MM.1S (cell line): Measurements from ENCODE around the gene MOCOS.

Experiments
- DNase-seq: peaks from one replicate; pipeline ENCODE4 v3.0.0-alpha.2; 2015
- H2AFZ ChIP-seq: fragments of 300-600 bp; sonication (generic); 2 replicates; pipeline ENCODE4 v1.6.0; 2016; ENCODE audit warnings: antibody characterized with exemption, low read length
- H3F3A ChIP-seq: fragments of 300-600 bp; sonication (generic); 2 replicates; pipeline ENCODE4 v1.6.1; 2016; ENCODE audit warnings: mild to moderate bottlenecking, antibody characterized with exemption, low read length, moderate library complexity, mixed read lengths; ENCODE audit not compliant: insufficient read depth
- H3K27ac ChIP-seq: fragments of 300-600 bp; sonication (generic); 2 replicates; pipeline ENCODE4 v1.5.1; 2016; ENCODE audit warnings: mild to moderate bottlenecking, low read length
- H3K27me3 ChIP-seq: fragments of 300-600 bp; sonication (generic); replicated peaks from 2 replicates; pipeline ENCODE4 v1.6.0; 2016; ENCODE audit warnings: low read length; ENCODE audit not compliant: insufficient read depth
- H3K36me3 ChIP-seq: fragments of 300-600 bp; sonication (generic); replicated peaks from 2 replicates; pipeline ENCODE4 v1.6.1; 2016; ENCODE audit warnings: mild to moderate bottlenecking, low read length, mixed read lengths; ENCODE audit not compliant: insufficient read depth
- H3K4me1 ChIP-seq: fragments of 300-600 bp; sonication (generic); 2 replicates; pipeline ENCODE4 v1.6.1; 2016; ENCODE audit warnings: low read length, mixed read lengths
- H3K4me2 ChIP-seq: fragments of 300-600 bp; sonication (generic); 2 replicates; pipeline ENCODE4 v1.6.0; 2016; ENCODE audit warnings: low read depth, low read length
- H3K4me3 ChIP-seq: fragments of 300-600 bp; sonication (generic); 2 replicates; pipeline ENCODE4 v1.5.1; 2016; ENCODE audit warnings: low read length, mixed read lengths
- H3K79me2 ChIP-seq: fragments of 300-600 bp; sonication (generic); 2 replicates; pipeline ENCODE4 v1.6.1; 2016; ENCODE audit warnings: mixed run types, low read length, mixed read lengths
- H3K9ac ChIP-seq: fragments of 300-600 bp; sonication (generic); 2 replicates; pipeline ENCODE4 v1.6.1; 2016; ENCODE audit warnings: low read length, mixed read lengths
- H3K9me2 ChIP-seq: fragments of 300-600 bp; sonication (generic); replicated peaks from 2 replicates; pipeline ENCODE4 v1.6.1; 2016; ENCODE audit warnings: mild to moderate bottlenecking, low read length, mixed read lengths; ENCODE audit not compliant: insufficient read depth
- H3K9me3 ChIP-seq: fragments of 300-600 bp; sonication (generic); replicated peaks from 2 replicates; pipeline ENCODE4 v1.6.1; 2016; ENCODE audit warnings: mild to moderate bottlenecking, low read length, mixed read lengths; ENCODE audit not compliant: insufficient read depth
- H4K20me1 ChIP-seq: fragments of 300-600 bp; sonication (generic); 2 replicates; pipeline ENCODE4 v1.6.1; 2016; ENCODE audit warnings: mild to moderate bottlenecking, low read length, moderate library complexity, mixed read lengths; ENCODE audit not compliant: insufficient read depth
- EZH2 ChIP-seq: fragments of 300-600 bp; sonication (generic); optimal IDR thresholded peaks from 2 replicates; pipeline ENCODE3; 2017; ENCODE audit warnings: low read depth, mild to moderate bottlenecking, antibody characterized with exemption, low read length, mixed read lengths
- EZH2phosphoT487 ChIP-seq: fragments of 300-600 bp; sonication (generic); IDR thresholded peaks from 2 replicates; pipeline ENCODE4 v1.6.1; 2018; ENCODE audit warnings: antibody characterized with exemption, low read length
- TF ChIP-seq, protein P1 (sequence below): fragments of 300-600 bp; sonication (generic); IDR thresholded peaks from 2 replicates; pipeline ENCODE4 v1.5.1; 2016; ENCODE audit warnings: antibody characterized with exemption, low read length, mixed read lengths

MOCOS gene

DNA sequence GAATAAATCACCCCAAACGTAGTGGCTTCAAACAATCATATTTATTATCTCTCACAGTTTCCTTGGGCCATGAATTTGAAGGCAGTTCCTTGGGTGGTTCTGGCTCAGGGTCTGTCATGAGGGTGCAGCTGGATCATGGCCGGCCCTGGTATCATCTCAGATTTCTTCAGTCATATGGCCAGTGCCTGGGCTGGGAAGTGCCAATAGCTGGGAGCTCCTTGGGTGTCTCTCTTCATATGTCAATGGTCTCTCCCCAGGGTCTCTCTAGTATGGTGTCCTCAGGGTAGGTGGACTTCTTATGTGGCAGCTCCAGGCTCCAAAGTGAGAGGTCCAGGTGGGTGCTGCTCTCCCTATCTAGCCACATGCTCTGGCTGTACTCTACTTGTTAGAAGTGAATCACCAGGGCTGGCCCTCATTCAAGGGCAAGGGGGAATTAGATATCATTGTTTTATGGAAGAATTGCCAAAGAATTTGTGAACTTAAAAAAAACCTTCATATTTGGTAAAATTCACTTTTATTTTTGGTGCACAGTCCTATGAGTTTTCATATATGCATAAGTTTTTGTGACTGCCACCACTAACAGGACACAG is 125.6 kb downstream of the MOCOS start:
- Histone ChIP-seq H3K27ac (no peak overlapping the region), H3K4me2 (no peak overlapping the region), H3K4me1 (no peaks in the 10 kb centered on the region), H3K9ac (no peak overlapping the region), H3K9me2 (no peaks in the 10 kb centered on the region), H3K9me3 (no peaks in the 10 kb centered on the region), H2AFZ (no peak overlapping the region), H4K20me1 (no peaks in the 10 kb centered on the region), H3F3A (no peaks in the 10 kb centered on the region), H3K79me2 (no peaks in the 10 kb centered on the region), H3K36me3 (no peaks in the 10 kb centered on the region), H3K27me3 (no peaks in the 10 kb centered on the region), H3K4me3 (no peak overlapping the region)
- DNase-seq: no peak
- TF ChIP-seq EZH2phosphoT487 (no peak), EZH2 (no peak)
- TF ChIP-seq, protein P1, sequence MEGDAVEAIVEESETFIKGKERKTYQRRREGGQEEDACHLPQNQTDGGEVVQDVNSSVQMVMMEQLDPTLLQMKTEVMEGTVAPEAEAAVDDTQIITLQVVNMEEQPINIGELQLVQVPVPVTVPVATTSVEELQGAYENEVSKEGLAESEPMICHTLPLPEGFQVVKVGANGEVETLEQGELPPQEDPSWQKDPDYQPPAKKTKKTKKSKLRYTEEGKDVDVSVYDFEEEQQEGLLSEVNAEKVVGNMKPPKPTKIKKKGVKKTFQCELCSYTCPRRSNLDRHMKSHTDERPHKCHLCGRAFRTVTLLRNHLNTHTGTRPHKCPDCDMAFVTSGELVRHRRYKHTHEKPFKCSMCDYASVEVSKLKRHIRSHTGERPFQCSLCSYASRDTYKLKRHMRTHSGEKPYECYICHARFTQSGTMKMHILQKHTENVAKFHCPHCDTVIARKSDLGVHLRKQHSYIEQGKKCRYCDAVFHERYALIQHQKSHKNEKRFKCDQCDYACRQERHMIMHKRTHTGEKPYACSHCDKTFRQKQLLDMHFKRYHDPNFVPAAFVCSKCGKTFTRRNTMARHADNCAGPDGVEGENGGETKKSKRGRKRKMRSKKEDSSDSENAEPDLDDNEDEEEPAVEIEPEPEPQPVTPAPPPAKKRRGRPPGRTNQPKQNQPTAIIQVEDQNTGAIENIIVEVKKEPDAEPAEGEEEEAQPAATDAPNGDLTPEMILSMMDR: no peak

DNA sequence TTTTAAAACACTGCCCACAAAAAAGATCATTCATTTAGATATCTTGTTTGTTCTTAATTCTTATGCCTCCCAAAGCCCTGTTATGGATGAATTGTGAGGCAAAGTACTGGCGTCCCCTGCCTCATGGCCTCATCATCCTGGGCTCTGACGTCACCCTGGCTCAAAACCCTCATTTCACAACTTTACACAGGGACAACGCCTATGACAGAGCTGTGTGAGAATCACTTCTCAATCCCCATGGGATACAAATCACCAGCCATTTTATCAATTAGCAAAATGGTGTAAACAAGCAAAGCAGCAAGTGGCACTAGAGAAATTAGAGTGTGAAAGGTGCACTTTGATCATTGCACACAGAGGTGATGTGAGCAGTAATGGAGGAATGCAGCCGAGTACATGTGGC is 126.8 kb downstream of the MOCOS start:
- H3K36me3 ChIP-seq: no peaks in the 10 kb centered on the region
- H3K27me3 ChIP-seq: no peaks in the 10 kb centered on the region
- no peaks in the 10 kb centered on the region for H3K9me3 ChIP-seq
- no peak overlapping the region for H2AFZ ChIP-seq
- DNase-seq: no peak
- H3K4me1 ChIP-seq: no peaks in the 10 kb centered on the region
- H3K4me3 ChIP-seq: no peak overlapping the region
- no peaks in the 10 kb centered on the region for H3F3A ChIP-seq
- no peak overlapping the region for H3K4me2 ChIP-seq
- H4K20me1 ChIP-seq: no peaks in the 10 kb centered on the region
- H3K9ac ChIP-seq: no peak overlapping the region
- H3K27ac ChIP-seq: no peak overlapping the region
- H3K79me2 ChIP-seq: no peaks in the 10 kb centered on the region
- no peaks in the 10 kb centered on the region for H3K9me2 ChIP-seq
- TF ChIP-seq EZH2: no peak
- TF ChIP-seq, protein P1: no peak
- no peak for TF ChIP-seq EZH2phosphoT487

DNA sequence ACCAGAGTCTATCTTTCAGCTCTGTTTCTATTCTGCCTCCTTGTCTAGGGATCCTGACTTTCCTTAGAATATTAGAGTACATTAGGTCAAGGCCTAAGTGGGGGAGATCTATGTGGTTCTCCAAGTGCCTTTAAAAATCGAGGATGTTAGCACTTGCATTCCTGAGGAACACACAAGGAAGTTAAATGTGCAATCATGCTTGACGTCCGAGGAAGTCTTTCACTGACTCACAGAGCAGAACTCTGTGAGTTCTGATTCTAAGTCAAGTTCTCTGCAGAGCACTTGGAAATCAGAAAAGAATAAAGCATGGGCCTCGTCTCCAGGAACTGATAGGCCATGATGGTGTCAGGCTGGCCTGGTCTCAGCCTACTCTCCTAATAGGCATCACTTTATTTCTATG is 127.5 kb downstream of the MOCOS start:
- Histone ChIP-seq H3K79me2 (no peaks in the 10 kb centered on the region), H3K4me1 (no peaks in the 10 kb centered on the region), H3K4me2 (no peak overlapping the region), H3F3A (no peaks in the 10 kb centered on the region), H3K4me3 (no peak overlapping the region), H3K36me3 (no peaks in the 10 kb centered on the region), H2AFZ (no peak overlapping the region), H3K27ac (no peak overlapping the region), H3K9ac (no peak overlapping the region), H3K9me2 (no peaks in the 10 kb centered on the region), H3K9me3 (no peaks in the 10 kb centered on the region), H4K20me1 (no peaks in the 10 kb centered on the region), H3K27me3 (no peaks in the 10 kb centered on the region)
- no peak for DNase-seq
- TF ChIP-seq EZH2phosphoT487 (no peak), EZH2 (no peak)
- TF ChIP-seq, protein P1: no peak
